Gastrocnemius medialis (tissue), 4 donors: ENCODE results near the gene DNAH3. TPM values are rescaled to one million over a fixed set of nuclear protein-coding genes. Genes with fewer than 3 reads are reported as not detected.
A peak's percentile ranks its signal among the peaks of the same experiment; 100 is the strongest.

Experiments
- ATAC-seq, 2 donors: fragments of 150-250 bp; one replicate each; pipeline ENCODE4 v1.9.1; 2016
- DNase-seq, 2 donors: peaks; one replicate each; pipeline ENCODE4 v3.0.0-alpha.2; 2019
- H3K27ac ChIP-seq, 4 donors: fragments of 200-600 bp; sonication (generic); 1 replicate in 1 of 4; 2 replicates in 3 of 4; pipeline ENCODE4 v1.5.1; 2016 to 2018; ENCODE audit warnings: mild to moderate bottlenecking in 2 of 4, moderate library complexity in 1 of 4
- H3K27me3 ChIP-seq, 3 donors: fragments of 200-600 bp; sonication (generic) in 2 of 3; 1 replicate in 1 of 3; 2 replicates in 2 of 3; pipeline versions ENCODE4 v1.5.1 to v1.6.0; 2016 to 2019; ENCODE audit warnings: mild to moderate bottlenecking in 1 of 3, moderate library complexity in 1 of 3
- H3K36me3 ChIP-seq, 2 donors: fragments of 200-600 bp; sonication (generic) in 1 of 2; one replicate each; pipeline ENCODE4 v1.5.1; 2017 to 2018
- H3K4me1 ChIP-seq, 2 donors: fragments of 200-600 bp; sonication (generic) in 1 of 2; one replicate each; pipeline ENCODE4 v1.5.1; 2016 to 2017; ENCODE audit warnings: mild to moderate bottlenecking in 2 of 2
- H3K4me3 ChIP-seq, 4 donors: fragments of 200-600 bp; sonication (generic) in 3 of 4; 1 replicate in 1 of 4; 2 replicates in 3 of 4; pipeline ENCODE4 v1.5.1; 2016 to 2019; ENCODE audit warnings: mild to moderate bottlenecking in 2 of 4
- H3K9me3 ChIP-seq, 3 donors: fragments of 200-600 bp; sonication (generic) in 2 of 3; 1 replicate in 1 of 3; 2 replicates in 2 of 3; pipeline ENCODE4 v1.5.1; 2016 to 2019
- POLR2A ChIP-seq, 2 donors: fragments of 450-650 bp; IDR thresholded peaks; one replicate each; pipeline ENCODE4 v1.6.1; 2017; ENCODE audit warnings: antibody characterized with exemption in 2 of 2, mild to moderate bottlenecking in 2 of 2, moderate library complexity in 2 of 2
- in situ Hi-C, 4 donors: fragments of 200-750 bp; cut with MboI; loops; one replicate each; pipeline versions ENCODE4 v1.15.0 to v1.8.0; 2017; ENCODE audit warnings: low sequenced_read_pairs in 4 of 4
- intact Hi-C: fragments of 100-400 bp; cut with DNase I; formaldehyde crosslinking; loops from one replicate; pipeline ENCODE4 v1.15.1; 2023; ENCODE audit warnings: low total_unique reads
- total RNA-seq, 4 donors: library from RNA; depleted of rRNA; stranded (reverse); fragments of >200 nt; gene quantifications; one replicate each; pipeline versions ENCODE4 v1.1.0 to v1.2.3, GENCODE V29; 2016
- TF ChIP-seq, protein P1 (sequence below), 5 experiments: fragments of 450-650 bp in 3 of 5; fragments of 200-600 bp in 2 of 5; sonication (generic) in 2 of 5; IDR thresholded peaks in 4 of 5; conservative IDR thresholded peaks in 1 of 5; 1 replicate in 4 of 5; 2 replicates in 1 of 5; pipeline ENCODE4 v1.5.1; 2016 to 2019; ENCODE audit warnings: antibody characterized with exemption in 5 of 5, mild to moderate bottlenecking in 3 of 5, moderate library complexity in 3 of 5

Gene DNAH3
- total RNA-seq, 4 donors from 2014 or later = 0.02 to 0.47 (median 0.21) TPM

DNA sequence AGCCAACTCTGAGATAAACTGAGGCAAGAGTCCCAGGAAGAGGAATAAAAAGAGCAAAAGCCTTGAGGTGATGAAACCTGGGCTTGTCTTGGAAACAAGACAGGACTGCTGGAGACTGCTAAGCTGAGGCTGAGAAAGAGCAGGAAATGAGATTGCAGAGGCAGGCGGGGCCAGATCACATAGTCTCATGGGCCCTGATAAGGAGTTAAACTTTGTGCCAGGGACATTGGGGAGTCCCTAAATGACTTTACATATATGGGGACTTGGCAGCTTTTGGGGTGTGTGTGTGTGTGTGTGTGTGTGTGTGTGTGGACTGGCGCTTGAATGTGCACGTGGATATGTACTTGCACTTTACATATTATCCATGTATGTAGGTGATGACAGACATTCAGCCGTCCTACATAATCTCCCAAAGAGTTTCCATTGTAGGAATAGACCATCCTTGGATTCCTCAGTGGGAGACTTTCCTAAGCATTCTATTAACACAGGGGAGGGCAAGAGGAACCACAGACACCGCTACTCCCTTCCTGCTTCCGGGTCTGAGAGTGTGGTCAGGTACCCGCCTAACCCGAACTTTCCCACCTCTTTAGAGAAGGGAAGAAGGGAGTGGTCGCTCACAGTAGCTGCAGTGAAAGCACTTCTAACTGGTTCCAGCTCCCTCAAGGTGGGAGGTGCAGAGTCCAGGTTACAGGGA lies 127.0 kb downstream of the DNAH3 start:
- Histone ChIP-seq H3K9me3 (no peaks in the 10 kb centered on the region), H3K36me3 (no peaks in the 10 kb centered on the region), H3K4me3 (no peak overlapping the region), H3K4me1 (no peaks in the 10 kb centered on the region), H3K27ac (no peak overlapping the region), H3K27me3 (no peaks in the 10 kb centered on the region)
- no peak for TF ChIP-seq POLR2A (IDR thresholded peaks at IDR 0.05)
- TF ChIP-seq, protein P1, sequence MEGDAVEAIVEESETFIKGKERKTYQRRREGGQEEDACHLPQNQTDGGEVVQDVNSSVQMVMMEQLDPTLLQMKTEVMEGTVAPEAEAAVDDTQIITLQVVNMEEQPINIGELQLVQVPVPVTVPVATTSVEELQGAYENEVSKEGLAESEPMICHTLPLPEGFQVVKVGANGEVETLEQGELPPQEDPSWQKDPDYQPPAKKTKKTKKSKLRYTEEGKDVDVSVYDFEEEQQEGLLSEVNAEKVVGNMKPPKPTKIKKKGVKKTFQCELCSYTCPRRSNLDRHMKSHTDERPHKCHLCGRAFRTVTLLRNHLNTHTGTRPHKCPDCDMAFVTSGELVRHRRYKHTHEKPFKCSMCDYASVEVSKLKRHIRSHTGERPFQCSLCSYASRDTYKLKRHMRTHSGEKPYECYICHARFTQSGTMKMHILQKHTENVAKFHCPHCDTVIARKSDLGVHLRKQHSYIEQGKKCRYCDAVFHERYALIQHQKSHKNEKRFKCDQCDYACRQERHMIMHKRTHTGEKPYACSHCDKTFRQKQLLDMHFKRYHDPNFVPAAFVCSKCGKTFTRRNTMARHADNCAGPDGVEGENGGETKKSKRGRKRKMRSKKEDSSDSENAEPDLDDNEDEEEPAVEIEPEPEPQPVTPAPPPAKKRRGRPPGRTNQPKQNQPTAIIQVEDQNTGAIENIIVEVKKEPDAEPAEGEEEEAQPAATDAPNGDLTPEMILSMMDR (IDR thresholded peaks at IDR 0.05 in 4 of 5, conservative IDR thresholded peaks at IDR 0.05 in 1 of 5) = no peak
- in situ Hi-C loops (no loop called here), intact Hi-C loops (no loop called here)
- ATAC-seq (no peak), DNase-seq (no peak)

DNA sequence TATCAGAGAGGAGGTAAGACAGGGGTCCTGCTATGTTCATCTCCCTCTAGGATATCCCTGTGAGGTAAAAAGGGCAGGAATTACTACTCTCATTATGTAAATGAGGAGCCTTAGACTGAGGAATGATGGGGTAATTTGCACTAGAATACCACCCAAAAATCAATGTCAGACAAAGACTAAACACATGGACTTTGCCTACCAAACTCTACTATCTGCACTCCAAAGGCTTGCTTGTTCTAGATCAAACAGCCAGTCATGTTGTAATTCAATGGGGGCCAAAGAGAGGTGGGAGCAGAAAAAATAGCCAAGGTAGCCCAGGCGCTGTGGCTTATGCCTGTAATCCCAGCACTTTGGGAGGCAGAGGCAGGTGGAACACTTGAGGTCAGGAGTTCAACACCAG lies 129.3 kb downstream of the DNAH3 start:
- H3K9me3 ChIP-seq = no peaks in the 10 kb centered on the region
- in situ Hi-C loops (no loop called here), intact Hi-C loops (no loop called here)
- no peaks in the 10 kb centered on the region for H3K4me1 ChIP-seq
- H3K27me3 ChIP-seq = no peaks in the 10 kb centered on the region
- no peak overlapping the region for H3K27ac ChIP-seq
- TF ChIP-seq, protein P1 (IDR thresholded peaks at IDR 0.05 in 4 of 5, conservative IDR thresholded peaks at IDR 0.05 in 1 of 5) = no peak
- no peak for TF ChIP-seq POLR2A (IDR thresholded peaks at IDR 0.05)
- H3K4me3 ChIP-seq = no peak overlapping the region
- ATAC-seq (no peak), DNase-seq (no peak)
- no peaks in the 10 kb centered on the region for H3K36me3 ChIP-seq

DNA sequence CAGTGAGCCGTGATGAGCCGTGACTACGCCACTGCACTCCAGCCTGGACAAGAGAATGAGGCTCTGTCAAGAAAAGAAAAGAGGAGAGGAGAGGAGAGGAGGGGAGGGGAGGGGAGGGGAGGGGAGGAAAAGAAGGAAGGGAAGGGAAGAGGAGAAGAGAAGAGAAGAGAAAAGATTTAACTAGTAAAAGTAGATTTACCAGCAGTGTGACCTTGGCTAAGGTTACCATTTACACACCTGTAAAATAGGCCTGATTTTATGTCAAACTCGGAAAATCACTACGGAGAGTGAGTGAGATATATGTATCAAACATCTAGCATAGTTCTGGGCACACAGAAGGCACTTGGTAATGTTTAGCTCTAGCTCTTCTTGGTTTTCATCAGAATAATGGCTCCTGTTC lies 140.8 kb downstream of the DNAH3 start:
- in situ Hi-C loops (no loop called here), intact Hi-C loops (no loop called here)
- Histone ChIP-seq H3K27ac (no peak overlapping the region), H3K27me3 (no peaks in the 10 kb centered on the region), H3K4me3 (no peak overlapping the region), H3K9me3 (no peaks in the 10 kb centered on the region), H3K36me3 (no peaks in the 10 kb centered on the region), H3K4me1 (no peaks in the 10 kb centered on the region)
- no peak for DNase-seq
- no peak for TF ChIP-seq POLR2A (IDR thresholded peaks at IDR 0.05)
- TF ChIP-seq, protein P1 (IDR thresholded peaks at IDR 0.05 in 4 of 5, conservative IDR thresholded peaks at IDR 0.05 in 1 of 5) = no peak
- no peak for ATAC-seq

DNA sequence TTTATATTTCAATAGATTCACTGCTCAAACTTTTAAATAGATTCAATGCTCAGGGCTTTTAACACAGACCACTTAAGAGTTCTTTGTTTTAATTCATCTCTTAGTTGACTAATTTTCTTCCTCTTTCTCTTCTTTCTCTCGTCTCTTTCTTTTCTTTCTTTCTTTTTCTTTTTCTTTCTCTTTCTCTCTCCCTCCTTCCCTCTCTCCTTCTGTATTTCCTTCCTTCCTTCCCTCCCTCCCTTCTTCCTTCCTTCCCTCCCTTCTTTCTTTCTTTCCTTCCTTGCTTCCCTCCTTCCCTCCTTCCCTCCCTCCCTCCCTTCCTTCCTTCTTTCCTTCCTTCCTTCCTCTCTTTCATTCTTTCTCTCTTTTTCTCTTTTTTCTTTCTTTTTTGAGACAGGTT lies 145.6 kb downstream of the DNAH3 start:
- Histone ChIP-seq H3K27me3 (no peaks in the 10 kb centered on the region), H3K36me3 (no peaks in the 10 kb centered on the region), H3K4me3 (no peak overlapping the region), H3K27ac (no peak overlapping the region), H3K4me1 (no peaks in the 10 kb centered on the region), H3K9me3 (no peaks in the 10 kb centered on the region)
- no peak for TF ChIP-seq POLR2A (IDR thresholded peaks at IDR 0.05)
- TF ChIP-seq, protein P1 (IDR thresholded peaks at IDR 0.05 in 4 of 5, conservative IDR thresholded peaks at IDR 0.05 in 1 of 5) = no peak
- no peak for DNase-seq
- intact Hi-C loops = no loop called here
- in situ Hi-C loops = no loop called here
- ATAC-seq = no peak

DNA sequence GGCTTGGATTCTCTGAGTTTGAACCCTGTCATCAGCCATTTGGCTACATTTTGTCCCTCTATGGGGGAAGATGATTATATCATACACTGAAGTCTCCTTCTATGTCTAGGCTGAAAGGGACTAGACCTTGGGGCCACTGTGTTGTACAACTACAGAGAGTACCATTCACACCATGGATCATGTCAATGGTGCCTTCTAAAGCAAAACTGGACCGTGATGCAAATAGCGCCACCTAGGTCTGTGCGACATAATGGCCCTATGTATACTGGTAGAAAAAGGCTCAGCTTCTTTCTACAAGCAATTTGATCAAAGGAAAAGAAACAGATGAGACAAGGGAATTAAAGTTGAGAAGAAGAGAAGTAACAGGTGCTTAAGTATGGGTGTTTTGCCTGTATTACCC lies 149.4 kb downstream of the DNAH3 start:
- no peak overlapping the region for H3K4me3 ChIP-seq
- DNase-seq = no peak
- H3K36me3 ChIP-seq = no peaks in the 10 kb centered on the region
- ATAC-seq = no peak
- H3K4me1 ChIP-seq = no peaks in the 10 kb centered on the region
- TF ChIP-seq POLR2A (IDR thresholded peaks at IDR 0.05) = no peak
- TF ChIP-seq, protein P1 (IDR thresholded peaks at IDR 0.05 in 4 of 5, conservative IDR thresholded peaks at IDR 0.05 in 1 of 5) = peak in 1 of 5 experiments; percentile 30
- no peaks in the 10 kb centered on the region for H3K27me3 ChIP-seq
- intact Hi-C loops = no loop called here
- H3K9me3 ChIP-seq = no peaks in the 10 kb centered on the region
- in situ Hi-C loops = no loop called here
- H3K27ac ChIP-seq = no peak overlapping the region
